Keratinocyte (primary cell): ENCODE results near the gene BTN3A1.

Experiments
- EZH2 ChIP-seq: IDR thresholded peaks from one replicate; pipeline ENCODE4 v1.6.1; 2012; ENCODE audit warnings: inconsistent platforms, mild to moderate bottlenecking, low read length, moderate library complexity
- TF ChIP-seq, protein P1 (sequence below), 3 experiments: IDR thresholded peaks in 1 of 3; conservative IDR thresholded peaks in 1 of 3; optimal IDR thresholded peaks in 1 of 3; 2 replicates in 2 of 3; 3 replicates in 1 of 3; pipeline versions ENCODE3 to v1.5.1; 2011; ENCODE audit warnings: low read length in 3 of 3, mild to moderate bottlenecking in 3 of 3, moderate library complexity in 2 of 3, control low read depth in 1 of 3, inconsistent platforms in 1 of 3; ENCODE audit not compliant: insufficient read depth in 2 of 3; ENCODE audit errors: extremely low read depth in 1 of 3

DNA sequence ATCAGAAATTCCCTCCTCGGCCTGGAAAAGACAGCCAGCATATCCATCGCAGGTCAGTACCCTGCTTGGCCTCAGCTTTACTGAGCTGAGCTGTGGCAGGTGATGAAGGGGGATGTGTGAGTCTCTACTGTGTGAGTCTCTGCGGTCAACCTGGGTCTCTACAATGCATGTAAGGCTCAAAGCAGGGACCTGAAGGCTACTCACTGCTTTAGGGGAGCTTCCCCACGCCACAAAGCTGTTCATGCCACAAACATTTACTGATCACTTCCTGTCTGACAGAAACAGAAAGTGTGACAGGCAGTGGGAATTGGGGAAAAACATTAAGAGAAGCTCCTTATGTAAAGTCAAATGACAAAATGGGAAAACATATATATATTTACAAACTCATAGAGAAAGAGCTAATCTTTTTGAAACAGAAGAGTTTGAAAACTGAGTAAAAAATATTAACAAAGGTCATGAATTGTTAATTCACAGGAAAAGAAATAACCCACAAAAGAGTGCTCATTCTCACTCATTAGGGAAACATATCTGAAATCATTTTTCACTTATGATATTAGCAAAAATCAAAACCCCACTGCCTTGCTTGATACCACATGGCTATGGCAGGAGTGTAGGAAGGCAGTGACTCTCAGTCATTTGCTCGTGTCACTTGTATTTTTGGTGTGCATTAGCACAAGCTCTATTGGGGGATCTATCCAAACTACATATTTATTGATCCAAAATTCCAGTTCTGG lies 44.0 kb downstream of the BTN3A1 start:
- TF ChIP-seq, protein P1, sequence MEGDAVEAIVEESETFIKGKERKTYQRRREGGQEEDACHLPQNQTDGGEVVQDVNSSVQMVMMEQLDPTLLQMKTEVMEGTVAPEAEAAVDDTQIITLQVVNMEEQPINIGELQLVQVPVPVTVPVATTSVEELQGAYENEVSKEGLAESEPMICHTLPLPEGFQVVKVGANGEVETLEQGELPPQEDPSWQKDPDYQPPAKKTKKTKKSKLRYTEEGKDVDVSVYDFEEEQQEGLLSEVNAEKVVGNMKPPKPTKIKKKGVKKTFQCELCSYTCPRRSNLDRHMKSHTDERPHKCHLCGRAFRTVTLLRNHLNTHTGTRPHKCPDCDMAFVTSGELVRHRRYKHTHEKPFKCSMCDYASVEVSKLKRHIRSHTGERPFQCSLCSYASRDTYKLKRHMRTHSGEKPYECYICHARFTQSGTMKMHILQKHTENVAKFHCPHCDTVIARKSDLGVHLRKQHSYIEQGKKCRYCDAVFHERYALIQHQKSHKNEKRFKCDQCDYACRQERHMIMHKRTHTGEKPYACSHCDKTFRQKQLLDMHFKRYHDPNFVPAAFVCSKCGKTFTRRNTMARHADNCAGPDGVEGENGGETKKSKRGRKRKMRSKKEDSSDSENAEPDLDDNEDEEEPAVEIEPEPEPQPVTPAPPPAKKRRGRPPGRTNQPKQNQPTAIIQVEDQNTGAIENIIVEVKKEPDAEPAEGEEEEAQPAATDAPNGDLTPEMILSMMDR (optimal IDR thresholded peaks at IDR 0.05 in 1 of 3, IDR thresholded peaks at IDR 0.05 in 1 of 3, conservative IDR thresholded peaks at IDR 0.05 in 1 of 3; ENCODE audit: extremely low read depth in 1 of 3, insufficient read depth in 2 of 3, low read length in 3 of 3): no peak
- no peak for TF ChIP-seq EZH2
